Measurements from ENCODE around the gene MPST.

Gene MPST

GRCh38 chr22:37046589-37046988 lies 27.0 kb downstream of the MPST start:
- Histone ChIP-seq H3K9me3 (ENCODE audit: control insufficient read depth, insufficient read depth, low read depth, low read length) (no peaks in the 10 kb centered on the region), H3K27ac (ENCODE audit: extremely low read depth, low read depth, low read length) (no peak overlapping the region), H3K4me1 (ENCODE audit: control insufficient read depth, insufficient read depth, low read length) (no peaks in the 10 kb centered on the region), H3K36me3 (ENCODE audit: control insufficient read depth in 2 of 2, insufficient read depth in 1 of 2, low read length in 2 of 2) (no peaks in the 10 kb centered on the region), H3K4me3 (ENCODE audit: low read depth, low read length) (no peak overlapping the region)
- ChIA-PET POLR2A (no interaction called here), CTCF (interaction anchor here (0.5 to 1.9 kb wide), 20 partner anchors 8 to 500 kb away, joined by 3 to 7 read pairs (median 4); no protein-coding TSS in a partner anchor)
- TF ChIP-seq EGR2 (tag by site-specific recombination; IDR thresholded peaks at IDR 0.05; ENCODE audit: low read depth) = no peak
- TF ChIP-seq GLIS1 (tag by site-specific recombination; IDR thresholded peaks at IDR 0.05) = no peak
- TF ChIP-seq ZNF610 (tag by site-specific recombination; IDR thresholded peaks at IDR 0.05; ENCODE audit: borderline replicate concordance) = no peak
- no peak for TF ChIP-seq ZNF530 (tag by site-specific recombination; IDR thresholded peaks at IDR 0.05; ENCODE audit: low read depth)
- TF ChIP-seq BCL11B (tag by site-specific recombination; IDR thresholded peaks at IDR 0.05; ENCODE audit: low read depth) = no peak
- TF ChIP-seq ZNF518A (tag by site-specific recombination; conservative IDR thresholded peaks at IDR 0.05; ENCODE audit: low read depth) = no peak
- no peak for TF ChIP-seq SP7 (tag by site-specific recombination; IDR thresholded peaks at IDR 0.05)
- TF ChIP-seq TCF7L2 (IDR thresholded peaks at IDR 0.05; ENCODE audit: borderline replicate concordance, low read depth, low read length) = no peak
- TF ChIP-seq ZNF266 (tag by site-specific recombination; IDR thresholded peaks at IDR 0.05; ENCODE audit: low read depth) = no peak
- no peak for TF ChIP-seq ZNF585B (tag by site-specific recombination; IDR thresholded peaks at IDR 0.05)
- TF ChIP-seq TSHZ1 (tag by site-specific recombination; IDR thresholded peaks at IDR 0.05; ENCODE audit: borderline replicate concordance) = no peak
- TF ChIP-seq ZNF133 (tag by site-specific recombination; IDR thresholded peaks at IDR 0.05) = no peak
- no peak for TF ChIP-seq ZNF239 (tag by site-specific recombination; IDR thresholded peaks at IDR 0.05)
- TF ChIP-seq YY1 (tag by site-specific recombination; IDR thresholded peaks at IDR 0.05) = no peak
- no peak for TF ChIP-seq BCL6B (tag by site-specific recombination; IDR thresholded peaks at IDR 0.05)
- TF ChIP-seq ZNF571 (tag by site-specific recombination; IDR thresholded peaks at IDR 0.05) = no peak
- no peak for TF ChIP-seq ZNF157 (tag by site-specific recombination; IDR thresholded peaks at IDR 0.05)
- no peak for TF ChIP-seq ZSCAN5A (tag by site-specific recombination; IDR thresholded peaks at IDR 0.05)
- no peak for TF ChIP-seq SCRT1 (tag by site-specific recombination; IDR thresholded peaks at IDR 0.05; ENCODE audit: borderline replicate concordance)
